Raji (cell line): ENCODE results near the gene RHAG.

Source experiments
- POLR2A ChIP-seq: IDR thresholded peaks from 2 replicates; pipeline ENCODE4 v1.6.1; 2011; ENCODE audit warnings: low read depth, low read length, control low read depth; ENCODE audit not compliant: insufficient read depth

The RHAG gene

DNA sequence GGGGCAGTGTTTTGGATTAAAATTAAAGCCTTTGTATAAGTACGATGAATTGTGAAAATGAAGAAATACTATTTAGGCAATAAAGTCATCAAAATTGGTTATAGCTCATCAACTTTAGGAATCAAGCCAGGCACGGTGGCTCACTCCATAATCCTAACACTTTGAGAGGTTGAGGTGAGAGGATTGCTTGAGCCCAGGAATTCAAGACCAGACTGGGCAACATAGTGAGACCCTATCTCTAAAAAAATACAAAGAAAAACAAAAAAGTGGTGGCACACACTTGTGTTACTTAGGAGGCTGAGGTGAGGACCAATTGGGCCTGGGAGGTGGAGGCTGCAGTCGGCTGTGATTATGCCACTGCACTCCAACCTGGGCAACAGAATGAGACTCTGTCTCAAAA is 8.5 kb upstream of the RHAG start:
- no peak for TF ChIP-seq POLR2A

DNA sequence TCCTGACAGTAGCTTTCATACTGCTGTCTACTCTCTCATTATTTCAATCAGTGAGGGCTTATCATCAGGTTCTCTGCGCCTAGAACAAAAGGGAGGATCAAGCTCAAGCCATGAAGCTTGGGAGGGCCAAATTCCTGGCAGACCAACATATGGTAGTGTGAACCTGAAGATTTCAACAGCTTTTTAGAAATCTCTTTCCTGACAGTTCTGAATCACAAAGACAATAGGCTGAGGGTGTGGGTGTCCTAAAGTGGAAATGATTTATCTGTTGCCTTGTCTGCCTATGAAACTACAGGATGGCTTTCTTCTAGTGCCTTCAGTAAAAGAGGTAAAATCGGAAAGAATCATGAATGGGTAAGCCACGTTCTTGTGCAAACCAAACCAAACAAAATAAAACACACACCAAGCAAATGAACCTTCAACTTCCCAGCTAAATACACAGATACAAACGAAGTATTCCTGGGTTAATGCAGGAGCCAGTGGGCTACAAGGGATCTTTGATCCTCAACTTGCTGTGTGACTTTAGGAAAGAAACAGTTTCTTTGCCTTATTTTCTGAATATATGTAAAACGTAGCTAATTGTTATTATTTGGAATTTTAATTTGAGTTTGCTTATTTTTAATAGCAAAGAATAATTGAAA is 2.7 kb upstream of the RHAG start:
- no peak for TF ChIP-seq POLR2A

DNA sequence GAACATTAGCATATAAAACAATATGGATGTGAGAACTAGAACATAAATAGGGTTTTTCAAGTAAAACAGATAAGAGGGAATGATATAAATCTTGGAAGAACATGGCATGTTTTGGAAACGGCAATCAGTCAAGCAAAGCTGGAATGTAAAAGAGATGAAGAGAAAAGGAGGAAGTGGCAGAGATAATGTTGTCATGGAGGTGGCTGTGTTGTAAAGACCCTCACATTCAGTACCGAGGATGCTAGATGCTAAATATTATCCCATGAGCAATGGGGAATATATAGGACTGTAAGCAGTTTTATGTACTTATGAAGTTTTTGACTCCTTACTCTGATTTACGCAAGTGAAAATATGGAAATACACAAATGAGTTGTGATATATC is 702 bp upstream of the RHAG start:
- no peak for TF ChIP-seq POLR2A

DNA sequence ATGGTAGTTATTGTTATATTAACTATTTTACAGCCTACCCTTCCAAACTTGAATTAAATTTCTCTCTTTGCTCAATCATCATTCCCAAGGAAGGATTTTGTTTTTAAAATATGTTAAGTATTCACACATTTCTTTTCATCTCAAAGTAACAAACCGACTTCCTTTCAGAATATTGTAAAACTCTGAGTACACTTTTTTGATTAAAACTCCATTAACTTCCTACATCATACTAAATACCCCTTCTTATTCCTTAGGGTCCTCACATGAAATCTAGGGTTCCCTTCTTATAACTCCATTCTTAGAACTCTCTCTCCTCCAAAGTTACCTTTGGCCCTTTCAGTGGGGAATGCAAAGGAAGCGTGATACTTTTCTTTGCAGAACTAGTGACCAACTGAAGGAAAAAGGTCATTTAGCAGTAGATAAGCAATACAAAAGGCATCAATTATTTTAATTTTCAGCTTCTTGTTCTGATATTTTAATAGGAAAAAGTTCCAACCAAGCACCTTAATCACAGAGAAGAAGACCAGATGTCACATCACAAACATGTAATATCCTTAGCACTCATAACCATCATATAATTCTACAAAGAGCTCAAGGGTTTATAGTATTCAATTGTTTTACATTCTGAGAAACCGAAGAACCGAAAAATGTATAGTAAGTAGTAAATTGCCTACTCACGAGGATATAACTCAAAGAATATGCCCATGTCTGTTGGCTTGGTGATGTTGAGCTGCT is 494 bp downstream of the RHAG start:
- TF ChIP-seq POLR2A, result no peak

DNA sequence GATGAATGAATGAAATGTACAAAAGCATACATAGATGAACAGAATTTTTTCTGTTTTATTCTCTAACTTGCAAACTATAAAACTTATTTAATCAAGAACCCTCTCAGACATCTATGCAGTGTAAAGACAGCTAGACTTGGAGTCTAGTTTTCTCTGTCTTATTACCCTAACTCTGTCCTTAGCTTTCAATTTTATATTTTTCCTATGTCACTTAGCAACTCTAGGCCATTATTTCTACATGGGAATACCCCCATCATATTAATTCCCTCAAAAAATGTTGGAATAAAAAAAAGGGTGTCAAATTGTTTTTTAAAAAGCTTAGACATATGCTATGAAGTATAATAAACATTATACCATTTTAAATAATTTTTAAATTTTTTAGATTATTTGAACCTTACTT is 1.2 kb downstream of the RHAG start:
- no peak for TF ChIP-seq POLR2A

DNA sequence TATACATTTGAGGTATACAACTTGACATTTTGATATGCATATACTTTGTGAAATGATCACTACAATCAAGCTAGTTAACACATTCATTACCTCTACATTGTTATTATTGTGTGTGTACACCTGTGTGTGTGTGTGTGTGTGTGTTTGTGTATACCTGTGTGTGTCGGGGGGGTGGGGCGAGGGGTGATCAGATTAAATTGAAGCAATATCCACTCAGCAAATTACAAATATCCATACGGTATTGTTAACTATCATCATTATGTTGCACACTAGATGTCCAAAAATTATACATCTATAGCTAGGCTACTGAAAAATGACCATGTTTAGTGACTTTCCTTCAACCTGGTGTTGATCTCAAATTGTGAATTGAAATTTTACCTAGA is 1.8 kb downstream of the RHAG start:
- no peak for TF ChIP-seq POLR2A

DNA sequence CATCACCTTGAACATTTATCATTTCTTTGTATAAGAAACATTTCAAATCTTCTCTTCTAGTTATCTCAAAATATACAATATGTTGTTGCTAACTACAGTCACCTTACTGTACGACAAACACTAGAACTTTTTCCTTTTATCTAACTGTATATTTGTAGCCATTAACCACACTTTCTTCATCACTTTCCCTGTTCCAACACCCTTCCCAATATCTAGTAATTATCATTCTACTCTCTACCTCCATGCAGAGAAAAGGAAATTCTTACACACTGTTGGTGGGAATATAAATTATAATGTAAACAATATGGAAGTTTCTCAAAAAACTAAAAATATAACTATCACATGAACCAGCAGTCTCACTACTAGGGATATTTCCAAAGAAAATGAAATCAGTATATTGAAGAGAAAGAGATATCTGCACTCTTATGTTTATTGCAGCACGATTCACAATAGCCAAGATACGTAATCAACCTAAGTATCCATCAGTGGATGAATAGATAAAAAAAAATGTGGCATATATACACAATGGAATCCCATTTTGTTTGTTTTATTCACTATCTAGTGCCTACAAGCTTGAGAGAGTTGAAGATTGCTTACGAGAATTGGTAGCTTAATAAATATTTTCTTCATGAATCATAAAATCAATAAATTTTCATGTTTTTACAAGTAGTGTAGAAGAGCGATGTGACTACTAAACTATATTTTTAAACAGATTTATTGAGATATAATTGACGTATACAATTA is 2.4 kb downstream of the RHAG start:
- TF ChIP-seq POLR2A, result no peak

DNA sequence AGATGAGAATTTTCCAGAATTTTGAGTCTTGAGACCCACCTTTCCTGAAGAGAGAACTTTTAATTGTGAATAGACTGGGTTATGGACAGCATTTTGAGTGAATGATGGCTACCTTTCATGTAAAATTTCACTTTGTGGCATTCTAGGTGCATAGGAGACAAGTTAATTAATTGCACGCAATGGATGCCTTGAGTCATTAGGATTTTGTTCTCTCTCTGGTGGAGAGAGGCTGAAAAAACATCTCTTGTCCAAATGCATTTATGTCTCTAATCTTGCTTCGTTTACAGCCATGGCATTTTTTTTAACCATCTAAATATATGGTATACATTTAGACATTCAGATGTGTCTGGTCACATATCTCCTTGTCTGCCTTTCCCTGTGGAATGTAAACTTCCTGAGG is 3.1 kb downstream of the RHAG start:
- no peak for TF ChIP-seq POLR2A

DNA sequence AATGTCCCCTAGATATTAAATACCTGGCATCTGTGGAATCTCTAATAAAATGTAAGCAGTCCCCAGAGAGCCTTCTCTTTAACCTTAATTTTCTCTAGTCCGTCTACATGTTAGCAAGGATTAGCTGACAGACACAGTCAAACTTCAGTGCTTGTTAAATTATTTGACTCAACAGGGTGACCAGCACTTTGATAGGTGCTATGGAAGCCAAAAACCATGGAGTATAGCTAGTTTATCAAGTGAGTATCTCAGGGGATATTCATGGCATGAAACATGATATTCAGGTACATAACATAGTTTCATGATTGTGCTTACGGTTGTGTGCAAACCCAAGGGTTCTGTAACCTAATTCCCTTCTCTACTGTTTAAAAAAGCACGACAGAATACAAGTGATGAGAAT is 3.9 kb downstream of the RHAG start:
- no peak for TF ChIP-seq POLR2A

DNA sequence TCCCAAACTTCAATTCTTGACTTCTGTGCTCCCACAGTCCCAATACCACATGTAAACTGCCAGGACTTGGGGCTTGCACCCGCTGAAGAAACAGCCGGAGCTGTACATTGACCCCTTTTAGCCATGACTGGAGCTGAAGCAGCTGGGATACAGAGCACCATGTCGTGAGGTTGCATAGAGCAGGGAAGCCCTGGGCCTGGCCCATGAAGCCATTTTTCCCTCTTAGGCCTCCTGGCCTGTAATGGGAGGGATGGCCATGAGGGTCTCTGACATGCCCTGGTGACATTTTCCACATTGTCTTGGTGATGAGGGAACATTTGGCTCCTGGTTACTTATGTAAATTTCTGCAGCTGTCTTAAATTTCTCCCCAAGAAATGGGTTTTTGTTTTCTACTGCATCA is 9.8 kb downstream of the RHAG start:
- TF ChIP-seq POLR2A, result no peak

DNA sequence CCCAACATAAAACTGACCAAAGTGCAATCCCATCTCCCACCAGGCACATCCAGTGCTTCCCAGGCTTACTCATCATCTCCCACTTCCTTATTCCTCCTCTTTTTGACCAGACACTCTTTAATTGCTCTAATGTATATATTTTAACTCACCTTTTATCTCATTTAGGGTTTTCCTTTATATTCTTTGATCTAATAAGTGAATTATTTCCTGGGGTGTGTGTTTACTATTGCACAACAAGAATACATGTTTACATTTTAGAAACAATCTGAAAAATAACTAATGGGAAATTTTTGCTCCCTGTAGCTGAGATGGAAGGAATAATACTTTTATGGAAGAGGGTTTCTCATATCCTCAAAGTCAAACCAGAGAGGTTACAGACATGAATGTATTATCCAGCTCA is 18.4 kb downstream of the RHAG start:
- no peak for TF ChIP-seq POLR2A

DNA sequence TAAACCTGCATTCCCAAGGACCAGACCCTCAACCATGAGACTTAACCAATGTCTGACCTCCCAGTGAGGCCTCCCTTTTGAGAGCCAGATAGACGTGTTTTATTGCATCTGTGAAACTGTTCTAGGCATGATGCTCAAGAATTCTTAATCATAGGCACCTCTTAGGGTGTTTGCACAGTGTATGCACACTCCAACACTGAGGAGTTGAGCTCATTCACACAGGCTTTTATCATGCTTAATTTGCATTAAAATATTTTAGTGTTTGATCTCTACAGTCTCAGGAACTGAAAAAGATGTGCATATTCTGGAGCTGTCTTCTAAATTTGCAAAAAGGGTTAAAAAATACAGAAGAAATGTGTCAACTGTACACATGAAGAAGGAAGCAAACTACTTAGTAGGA is 27.4 kb downstream of the RHAG start:
- TF ChIP-seq POLR2A, result no peak

DNA sequence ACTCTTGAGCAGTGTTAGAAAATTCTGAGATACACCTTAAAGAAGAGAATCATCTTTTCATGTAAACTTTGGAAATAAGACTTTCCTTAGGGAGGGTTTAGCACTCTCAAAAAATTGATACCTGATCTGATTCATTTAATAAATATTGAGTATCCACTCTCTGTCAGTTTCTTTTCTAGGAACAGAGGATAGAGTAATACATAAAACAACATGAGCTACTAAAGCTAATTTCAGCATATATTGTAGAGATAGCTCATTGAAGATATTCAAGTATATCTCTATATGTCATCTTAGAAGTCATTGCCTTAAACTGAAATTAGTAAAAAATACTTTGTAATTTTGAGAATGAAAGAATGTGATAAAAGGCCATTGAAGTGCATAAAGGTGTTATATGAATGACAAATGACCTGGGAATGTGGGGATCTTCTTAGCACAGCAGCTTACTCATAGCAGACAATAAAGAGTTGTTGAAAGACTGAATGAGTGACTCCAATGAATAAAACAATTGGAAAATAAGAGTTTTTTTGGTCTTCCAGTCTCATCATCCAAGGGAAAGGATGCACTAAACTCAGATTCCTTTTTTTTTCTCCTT is 29.2 kb downstream of the RHAG start:
- no peak for TF ChIP-seq POLR2A

DNA sequence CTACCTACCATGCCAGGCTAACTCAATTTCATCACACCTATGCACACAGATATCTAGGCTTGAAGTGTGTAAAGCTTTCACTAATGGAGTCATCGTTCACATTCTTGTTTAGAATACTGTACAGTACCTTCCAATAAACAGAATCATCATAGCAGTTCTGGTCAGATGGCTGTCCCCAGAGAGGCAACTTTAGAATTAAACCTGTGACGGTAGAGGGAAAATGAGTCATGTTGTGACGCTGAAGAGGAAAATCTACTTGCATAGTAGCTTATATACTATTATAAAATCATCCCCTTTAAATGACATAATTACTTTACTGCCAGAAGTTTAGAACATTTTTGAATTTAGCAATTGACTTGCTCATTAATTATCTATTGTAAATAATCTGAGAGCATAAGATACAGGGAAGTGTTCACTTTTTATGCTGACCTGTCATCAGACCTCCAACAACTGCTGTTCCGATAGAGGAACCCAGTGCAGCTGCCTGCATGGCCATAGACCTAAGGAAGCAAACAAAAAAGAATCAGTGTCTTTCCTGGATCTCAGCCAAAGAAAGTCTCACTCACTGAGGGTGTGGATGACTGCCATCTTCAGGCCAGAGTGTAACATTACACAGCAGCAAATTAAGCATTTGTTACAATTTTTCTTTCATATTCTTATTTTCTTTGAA is 29.8 kb downstream of the RHAG start:
- TF ChIP-seq POLR2A, result no peak

DNA sequence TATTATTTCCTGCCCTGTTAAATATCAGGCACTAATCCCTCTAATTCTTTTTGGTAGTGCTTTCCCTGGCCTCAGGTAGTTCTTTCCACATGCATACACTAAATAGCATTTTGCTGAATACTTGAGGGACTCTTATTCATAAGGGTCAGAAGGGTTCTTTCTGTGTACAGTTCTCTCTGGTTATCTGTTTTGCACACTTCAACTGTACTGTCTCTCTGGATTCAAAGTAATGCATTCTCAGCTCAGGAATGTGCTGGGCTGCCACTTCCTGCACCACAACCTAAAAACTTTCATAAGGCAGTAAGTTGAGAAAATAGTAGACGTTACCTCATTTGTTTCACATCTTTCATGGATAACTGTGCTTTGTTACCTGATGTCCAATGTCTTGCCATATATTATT is 54.1 kb downstream of the RHAG start:
- TF ChIP-seq POLR2A, result no peak

DNA sequence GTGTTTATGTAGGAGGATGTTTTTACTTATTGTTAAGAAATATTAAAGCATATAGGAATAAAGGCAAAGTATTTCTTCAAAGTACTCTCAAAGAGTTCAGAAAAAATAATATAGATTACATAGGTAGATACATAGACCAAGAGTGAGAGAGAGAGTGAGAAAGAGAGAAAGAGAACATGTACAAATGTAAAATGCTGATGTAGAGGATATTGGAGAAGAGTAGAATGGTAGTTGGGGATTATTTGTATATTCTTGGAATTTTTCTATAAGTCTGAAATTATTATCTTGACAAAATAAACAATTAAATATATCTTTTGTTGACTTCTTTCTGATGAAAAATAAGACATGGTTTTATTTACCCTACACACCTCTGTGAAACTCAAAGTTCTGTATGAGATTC is 57.0 kb downstream of the RHAG start:
- no peak for TF ChIP-seq POLR2A

DNA sequence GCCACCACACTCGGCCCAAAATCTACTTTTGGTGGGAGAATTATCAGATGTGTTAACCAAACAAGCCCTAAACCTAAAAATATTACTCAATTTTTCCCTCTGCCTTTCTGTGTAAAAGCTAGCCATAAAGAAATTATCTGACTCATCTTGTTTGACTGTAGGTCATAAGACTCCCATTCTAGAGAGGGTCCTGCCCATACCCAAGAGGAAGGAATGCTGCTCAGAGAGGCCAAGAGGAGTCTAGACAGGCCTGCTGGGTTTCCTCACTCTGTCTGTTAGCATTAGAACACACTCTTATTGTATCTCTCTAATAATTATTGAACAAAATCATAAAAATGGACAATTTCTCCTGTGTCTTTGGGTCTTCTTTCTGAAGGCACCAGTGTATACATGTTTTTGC is 60.0 kb downstream of the RHAG start:
- no peak for TF ChIP-seq POLR2A
